Naive thymus-derived CD4-positive, alpha-beta T cell (primary cell): ENCODE results near the gene MAL. TPM values are rescaled to one million over a fixed set of nuclear protein-coding genes. Genes with fewer than 3 reads are reported as not detected.
A peak's percentile ranks its signal among the peaks of the same experiment; 100 is the strongest.

Source experiments
- ATAC-seq: fragments of 150-1000 bp; cut with Tn5 transposase; 2 replicates; pipeline ENCODE4 v1.10.0; 2021; ENCODE audit warnings: mild to moderate bottlenecking, moderate library complexity
- CTCF ChIA-PET: fragments of 350-600 bp; sonication (Branson Sonifier 250); formaldehyde crosslinking; loops from one replicate; lab custom pipeline; 2021; ENCODE audit warnings: antibody characterized with exemption; lab: Charles Lee
- POLR2A ChIA-PET: fragments of 350-600 bp; sonication (Branson Sonifier 250); formaldehyde crosslinking; loops from one replicate; lab custom pipeline; 2021; ENCODE audit warnings: antibody characterized with exemption, inconsistent platforms; lab: Charles Lee
- DNase-seq, 9 donors: peaks; one replicate each; pipeline versions ENCODE4 v3.0.0 to v3.0.0-alpha.2; 2020 to 2022; ENCODE audit warnings: mixed read lengths in 1 of 9
- H3K27ac ChIP-seq: one replicate; pipeline ENCODE4 v1.7.0; 2013; ENCODE audit warnings: mild to moderate bottlenecking, low read depth, low read length, moderate library complexity
- H3K27me3 ChIP-seq, 2 donors: one replicate each; pipeline ENCODE4 v1.7.0; 2013; ENCODE audit warnings: low read length in 2 of 2, mild to moderate bottlenecking in 2 of 2, moderate library complexity in 2 of 2; ENCODE audit not compliant: control insufficient read depth in 2 of 2, insufficient read depth in 2 of 2
- H3K36me3 ChIP-seq, 3 experiments: 1 replicate in 2 of 3; 2 replicates in 1 of 3; pipeline ENCODE4 v1.7.0; 2013; ENCODE audit warnings: low read length in 3 of 3, mild to moderate bottlenecking in 3 of 3, moderate library complexity in 1 of 3; ENCODE audit not compliant: insufficient read depth in 3 of 3, control insufficient read depth in 2 of 3
- H3K4me1 ChIP-seq, 2 donors: one replicate each; pipeline ENCODE4 v1.7.0; 2013; ENCODE audit warnings: low read length in 2 of 2, mild to moderate bottlenecking in 2 of 2, moderate library complexity in 1 of 2; ENCODE audit not compliant: control insufficient read depth in 2 of 2, insufficient read depth in 2 of 2
- H3K4me3 ChIP-seq: 2 replicates; pipeline ENCODE4 v1.7.0; 2013; ENCODE audit warnings: mild to moderate bottlenecking, low read length
- H3K9me3 ChIP-seq, 3 experiments: 1 replicate in 2 of 3; 2 replicates in 1 of 3; pipeline ENCODE4 v1.7.0; 2013; ENCODE audit warnings: low read length in 3 of 3; ENCODE audit not compliant: control insufficient read depth in 2 of 3
- H3K27ac Mint-ChIP-seq, 9 donors: one replicate each; pipeline ENCODE4 v1.8.0; 2020 to 2022; ENCODE audit warnings: mixed read lengths in 9 of 9, mild to moderate bottlenecking in 8 of 9, moderate library complexity in 5 of 9, inconsistent platforms in 2 of 9
- H3K27me3 Mint-ChIP-seq, 5 donors: one replicate each; pipeline ENCODE4 v1.8.0; 2021 to 2022; ENCODE audit warnings: mixed read lengths in 5 of 5, mild to moderate bottlenecking in 1 of 5
- H3K36me3 Mint-ChIP-seq, 5 donors: one replicate each; pipeline ENCODE4 v1.8.0; 2020 to 2022; ENCODE audit warnings: mixed read lengths in 5 of 5, mild to moderate bottlenecking in 3 of 5, inconsistent platforms in 1 of 5
- H3K4me1 Mint-ChIP-seq, 7 donors: one replicate each; pipeline ENCODE4 v1.8.0; 2020 to 2022; ENCODE audit warnings: mixed read lengths in 7 of 7, mild to moderate bottlenecking in 3 of 7, inconsistent platforms in 1 of 7
- H3K4me3 Mint-ChIP-seq, 10 donors: one replicate each; pipeline ENCODE4 v1.8.0; 2020 to 2022; ENCODE audit warnings: mild to moderate bottlenecking in 10 of 10, mixed read lengths in 10 of 10, moderate library complexity in 6 of 10, inconsistent platforms in 2 of 10
- H3K9me3 Mint-ChIP-seq, 11 donors: one replicate each; pipeline ENCODE4 v1.8.0; 2020 to 2022; ENCODE audit warnings: mixed read lengths in 11 of 11, mild to moderate bottlenecking in 4 of 11, inconsistent platforms in 1 of 11, moderate library complexity in 1 of 11
- intact Hi-C, 2 donors: fragments of 100-400 bp; cut with micrococcal nuclease; formaldehyde crosslinking; loops; one replicate each; pipeline ENCODE4 v1.15.1; 2023
- polyA plus RNA-seq, 2 donors: library from polyadenylated mRNA; unstranded; fragments of 300-500 nt; fragmentation: Illumina TruSeq; gene quantifications; one replicate each; pipeline ENCODE4 v1.2.3, GENCODE V29; 2021
- total RNA-seq, 6 experiments: library from RNA in 5 of 6; stranded (reverse) in 5 of 6; gene quantifications; 1 replicate in 5 of 6; 2 replicates in 1 of 6; pipeline ENCODE4 v1.2.3 and lab custom pipeline; 2021 to 2026

The MAL gene
- total and polyA plus RNA-seq, 7 experiments from 2014 or later: 124 to 575 (median 176) TPM

DNA sequence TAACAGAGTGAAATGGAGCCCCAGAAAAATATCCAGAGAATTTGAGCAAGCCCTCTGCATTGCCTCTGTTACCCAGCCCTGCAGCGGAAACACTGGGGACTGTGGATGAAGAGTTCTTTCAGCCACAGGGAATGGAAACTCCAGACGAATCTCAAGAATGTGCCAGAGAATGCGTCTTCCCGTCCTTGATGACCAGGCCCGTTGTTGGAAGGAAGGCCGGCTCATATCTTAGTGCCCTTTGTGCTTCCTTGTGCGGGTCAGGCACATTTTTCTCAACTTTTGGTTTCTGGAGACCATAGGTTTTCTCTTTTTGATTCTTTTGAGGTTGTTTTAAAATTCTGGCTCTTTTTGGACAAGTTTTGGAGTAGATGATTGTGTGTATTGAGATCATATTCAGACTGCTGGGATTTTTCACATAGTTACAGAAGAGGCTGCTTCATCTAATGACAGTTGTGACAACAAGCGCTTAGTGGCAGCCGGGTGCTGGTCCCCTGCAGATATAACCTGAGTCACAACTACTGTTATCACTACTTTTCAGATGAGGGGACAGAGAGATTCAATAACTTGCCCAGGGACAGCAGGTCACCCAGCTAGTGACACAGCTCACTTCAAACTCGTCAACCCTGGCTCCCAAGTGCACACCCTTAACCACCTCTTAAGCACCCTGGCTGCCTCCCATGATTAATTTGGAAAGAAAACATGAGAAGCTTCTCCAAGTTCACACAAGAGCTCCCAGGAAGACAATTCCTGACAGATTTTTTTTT lies 15.7 kb downstream of the MAL start:
- ATAC-seq (no peak), DNase-seq (no peak)
- ChIA-PET CTCF (interaction anchor here (0.7 to 1.4 kb wide), 6 partner anchors 8 to 21 kb away, joined by 3 to 8 read pairs (median 4); no protein-coding TSS in a partner anchor), POLR2A (interaction anchor here (0.8 to 7.0 kb wide), 9 partner anchors 9 to 36 kb away, joined by 3 to 98 read pairs (median 5); partner anchors contain the start of gene MAL)
- Histone ChIP-seq H3K27me3 (no peaks in the 10 kb centered on the region), H3K9me3 (no peaks in the 10 kb centered on the region), H3K4me1 (peaks cover 0 to 56% of the 10 kb centered on the region in 2 donors), H3K27ac (peak overlapping the region; percentile 16), H3K4me3 (no peak overlapping the region), H3K36me3 (peaks cover 0 to 41% (median 0%) of the 10 kb centered on the region in 3 experiments)
- intact Hi-C loops: loop anchor here (2.0 to 5.0 kb wide), 2 partner anchors 14 to 36 kb away; no protein-coding TSS in a partner anchor
- peaks cover 39 to 100% (median 96%) of the 10 kb centered on the region in 7 donors for H3K4me1 Mint-ChIP-seq
- peaks cover 4 to 58% (median 40%) of the 10 kb centered on the region in 5 donors for H3K36me3 Mint-ChIP-seq
- H3K27me3 Mint-ChIP-seq: no peaks in the 10 kb centered on the region
- peak overlapping the region in 2 of 10 donors; percentile 10 to 34 for H3K4me3 Mint-ChIP-seq
- peaks cover 0 to 17% (median 0%) of the 10 kb centered on the region in 11 donors for H3K9me3 Mint-ChIP-seq
- peak overlapping the region; percentile 22 to 98 (median 71) for H3K27ac Mint-ChIP-seq

DNA sequence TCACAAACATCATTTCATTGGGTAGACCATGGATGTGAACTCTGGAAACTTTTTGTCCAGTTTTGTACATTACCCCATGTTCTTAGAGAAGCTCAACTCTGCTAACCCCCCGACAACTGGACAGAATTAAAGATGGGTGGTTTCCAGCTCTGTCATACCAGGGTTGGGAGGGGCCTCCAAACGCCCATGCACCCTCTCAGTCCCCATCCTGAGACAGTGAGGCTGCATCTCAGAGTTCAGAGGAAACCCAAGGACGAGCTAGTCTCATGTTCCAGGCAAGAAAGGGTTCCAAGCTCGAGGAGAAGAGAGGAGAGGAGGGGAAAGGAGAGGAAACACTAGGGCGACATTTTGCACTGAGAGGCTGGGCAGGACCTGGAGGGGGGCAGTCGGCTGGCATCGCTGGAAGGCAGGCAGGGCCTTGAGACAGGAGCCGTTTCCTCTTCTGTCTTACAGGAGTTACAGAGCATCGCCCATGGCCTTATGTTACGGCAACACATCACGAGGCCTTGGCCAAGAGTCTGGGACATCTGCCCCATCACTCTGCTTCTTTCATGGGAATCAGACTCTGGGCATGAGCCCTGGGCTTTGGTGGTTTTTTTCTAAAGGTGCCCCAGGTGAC lies 16.4 kb downstream of the MAL start:
- no peaks in the 10 kb centered on the region for H3K27me3 ChIP-seq
- Mint-ChIP-seq H3K27ac (peak overlapping the region; percentile 15 to 98 (median 56)), H3K4me3 (peak overlapping the region in 4 of 10 donors; percentile 10 to 50 (median 23)), H3K9me3 (peaks cover 0 to 12% (median 0%) of the 10 kb centered on the region in 11 donors), H3K36me3 (peaks cover 4 to 55% (median 34%) of the 10 kb centered on the region in 5 donors), H3K4me1 (peaks cover 39 to 100% (median 96%) of the 10 kb centered on the region in 7 donors), H3K27me3 (no peaks in the 10 kb centered on the region)
- ATAC-seq: no peak
- DNase-seq: no peak
- H3K36me3 ChIP-seq: peaks cover 0 to 41% (median 0%) of the 10 kb centered on the region in 3 experiments
- peak overlapping the region; percentile 49 for H3K27ac ChIP-seq
- intact Hi-C loops: loop anchor here (1.0 to 5.0 kb wide), 4 partner anchors 9 to 35 kb away; no protein-coding TSS in a partner anchor
- no peak overlapping the region for H3K4me3 ChIP-seq
- POLR2A ChIA-PET: interaction anchor here (0.7 to 7.0 kb wide), 8 partner anchors 10 to 35 kb away, joined by 3 to 98 read pairs (median 8); partner anchors contain the start of gene MAL
- peaks cover 0 to 56% of the 10 kb centered on the region in 2 donors for H3K4me1 ChIP-seq
- CTCF ChIA-PET: interaction anchor here (0.7 to 2.5 kb wide), 9 partner anchors 8 to 20 kb away, joined by 3 to 9 read pairs (median 5); no protein-coding TSS in a partner anchor
- H3K9me3 ChIP-seq: no peaks in the 10 kb centered on the region

DNA sequence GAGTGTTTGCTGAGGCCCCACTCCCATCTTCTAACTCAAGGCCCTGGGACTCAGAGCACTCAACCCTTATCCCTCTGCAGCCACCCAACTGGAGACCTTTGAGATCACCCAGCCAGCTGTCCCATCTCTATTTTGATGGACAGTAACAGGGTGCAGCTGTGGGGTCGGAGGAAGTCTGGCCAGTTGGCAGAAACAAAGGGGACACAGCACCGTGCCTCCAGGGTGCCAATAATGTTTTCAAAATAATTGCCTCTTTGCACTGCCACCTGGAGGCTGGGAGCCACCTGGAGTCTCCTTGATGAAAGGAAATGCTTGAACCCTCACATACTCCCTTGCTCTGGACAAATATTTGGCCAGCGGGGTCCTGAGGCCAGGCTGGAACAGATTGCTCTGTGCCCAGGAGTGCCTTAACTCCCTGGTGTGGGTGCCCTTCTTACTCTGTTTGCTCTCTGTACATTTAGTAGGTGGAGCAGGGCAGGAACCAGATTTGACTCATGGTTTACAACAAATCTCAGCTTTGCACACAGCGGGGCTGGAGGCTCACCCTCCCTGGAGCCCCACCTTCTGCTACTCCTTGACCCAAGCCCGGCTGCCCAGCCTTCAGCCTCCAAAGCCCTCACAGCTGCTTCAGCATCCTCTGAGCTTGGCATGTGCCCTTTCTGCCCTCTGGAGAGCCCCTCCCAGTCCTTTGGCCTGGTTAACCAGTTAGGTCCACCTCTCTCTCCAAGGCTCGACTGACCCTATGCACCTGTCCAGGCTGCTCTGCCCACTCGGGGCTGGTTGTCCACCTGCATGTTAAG lies 17.2 kb downstream of the MAL start:
- Histone ChIP-seq H3K9me3 (no peaks in the 10 kb centered on the region), H3K27ac (peak overlapping the region; percentile 49), H3K27me3 (no peaks in the 10 kb centered on the region), H3K4me3 (no peak overlapping the region), H3K4me1 (peaks cover 0 to 56% of the 10 kb centered on the region in 2 donors), H3K36me3 (peaks cover 0 to 41% (median 0%) of the 10 kb centered on the region in 3 experiments)
- ChIA-PET POLR2A (interaction anchor here (0.7 to 7.0 kb wide), 13 partner anchors 9 to 35 kb away, joined by 3 to 98 read pairs (median 9); partner anchors contain the start of gene MAL), CTCF (interaction anchor here (0.7 to 2.5 kb wide), 12 partner anchors 9 to 36 kb away, joined by 3 to 12 read pairs (median 6); partner anchors contain the start of gene MAL)
- H3K27me3 Mint-ChIP-seq: no peaks in the 10 kb centered on the region
- peaks cover 0 to 5% (median 0%) of the 10 kb centered on the region in 11 donors for H3K9me3 Mint-ChIP-seq
- ATAC-seq: no peak
- no peak for DNase-seq
- intact Hi-C loops: loop anchor here in 1 of 2 donors (1.0 to 5.0 kb wide), 3 partner anchors 9 to 35 kb away; no protein-coding TSS in a partner anchor
- H3K27ac Mint-ChIP-seq: peak overlapping the region in 8 of 9 donors; percentile 49 to 98 (median 76)
- peaks cover 4 to 50% (median 27%) of the 10 kb centered on the region in 5 donors for H3K36me3 Mint-ChIP-seq
- peak overlapping the region in 8 of 10 donors; percentile 6 to 68 (median 40) for H3K4me3 Mint-ChIP-seq
- peaks cover 33 to 100% (median 93%) of the 10 kb centered on the region in 7 donors for H3K4me1 Mint-ChIP-seq

DNA sequence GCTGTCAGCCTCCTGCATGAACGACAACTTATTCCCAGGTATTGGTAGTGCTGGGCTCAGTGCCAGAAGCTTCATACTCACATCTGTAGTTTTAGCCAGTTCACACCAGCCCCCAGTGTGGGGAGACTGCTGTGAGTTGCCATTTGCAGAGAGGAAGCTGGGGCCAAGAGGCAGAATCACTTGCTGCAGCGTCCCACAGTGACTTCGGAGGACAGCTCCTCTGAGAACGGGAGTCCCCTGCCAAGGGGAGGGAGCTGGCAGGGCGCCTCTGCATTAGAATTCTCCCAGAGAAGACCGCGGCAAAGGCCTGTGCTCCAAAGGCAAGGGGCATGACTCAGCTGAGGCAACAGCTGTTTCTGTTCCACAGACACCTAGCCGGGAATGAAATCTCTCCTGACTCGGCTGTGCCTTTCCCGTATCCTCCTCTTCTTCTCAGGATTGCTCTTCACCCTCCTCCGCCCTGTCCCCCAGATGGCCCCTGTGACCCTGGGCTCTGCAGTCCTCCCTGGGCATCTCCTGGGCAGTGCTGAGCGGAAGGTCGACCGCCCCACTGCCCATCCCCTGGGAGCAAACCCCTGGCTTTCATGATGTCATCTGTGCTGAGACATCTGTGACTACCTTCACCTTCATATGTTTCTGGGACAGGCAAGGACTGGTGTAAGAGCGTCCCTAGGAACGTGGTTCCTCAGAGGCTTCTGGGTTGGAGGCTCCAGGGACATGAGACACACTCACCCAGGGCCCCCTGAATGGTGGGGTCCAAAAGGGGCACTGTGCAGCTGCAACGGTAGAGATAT lies 18.0 kb downstream of the MAL start:
- H3K4me1 Mint-ChIP-seq: peaks cover 26 to 99% (median 86%) of the 10 kb centered on the region in 7 donors
- H3K4me3 ChIP-seq: no peak overlapping the region
- peak; percentile 37 for ATAC-seq
- peaks cover 0 to 62% of the 10 kb centered on the region in 2 donors for H3K4me1 ChIP-seq
- intact Hi-C loops: loop anchor here in 1 of 2 donors (5.0 kb wide), 1 partner anchor 34 kb away; no protein-coding TSS in a partner anchor
- DNase-seq: peak in 3 of 9 donors; percentile 35 to 45 (median 39)
- CTCF ChIA-PET: interaction anchor here (1.0 to 2.5 kb wide), 9 partner anchors 9 to 36 kb away, joined by 4 to 12 read pairs (median 6); partner anchors contain the start of gene MAL
- H3K27ac Mint-ChIP-seq: peak overlapping the region; percentile 49 to 98 (median 67)
- H3K9me3 Mint-ChIP-seq: peaks cover 0 to 2% (median 0%) of the 10 kb centered on the region in 11 donors
- POLR2A ChIA-PET: interaction anchor here (0.7 to 7.0 kb wide), 10 partner anchors 9 to 34 kb away, joined by 3 to 98 read pairs (median 10); partner anchors contain the start of gene MAL
- H3K27me3 Mint-ChIP-seq: no peaks in the 10 kb centered on the region
- H3K4me3 Mint-ChIP-seq: peak overlapping the region in 7 of 10 donors; percentile 9 to 68 (median 41)
- no peaks in the 10 kb centered on the region for H3K27me3 ChIP-seq
- H3K36me3 Mint-ChIP-seq: peaks cover 4 to 43% (median 19%) of the 10 kb centered on the region in 5 donors
- peaks cover 0 to 49% (median 0%) of the 10 kb centered on the region in 3 experiments for H3K36me3 ChIP-seq
- no peaks in the 10 kb centered on the region for H3K9me3 ChIP-seq
- peak overlapping the region; percentile 49 for H3K27ac ChIP-seq

DNA sequence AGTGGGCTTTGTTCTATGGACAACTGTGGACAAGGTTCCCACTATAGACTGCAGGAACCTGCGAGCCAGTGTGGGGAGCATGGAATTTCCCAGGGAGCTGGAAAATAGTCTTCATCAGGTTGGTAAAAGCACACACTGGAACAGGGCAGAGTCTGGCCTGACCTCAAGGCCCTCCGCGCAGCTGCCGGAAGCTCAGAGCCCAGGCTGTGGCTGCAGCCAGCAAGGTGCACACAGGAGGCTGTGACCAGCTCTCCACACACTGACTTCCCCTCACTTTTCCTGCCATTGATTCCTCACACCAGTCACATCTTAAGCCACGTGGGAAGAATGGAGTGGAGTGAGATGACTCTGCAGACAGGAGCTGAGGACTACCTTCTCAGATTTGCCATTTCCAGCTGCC lies 19.1 kb downstream of the MAL start:
- ATAC-seq (no peak), DNase-seq (no peak)
- Histone ChIP-seq H3K36me3 (peaks cover 0 to 60% (median 4%) of the 10 kb centered on the region in 3 experiments), H3K9me3 (no peaks in the 10 kb centered on the region), H3K4me3 (no peak overlapping the region), H3K27me3 (no peaks in the 10 kb centered on the region), H3K27ac (no peak overlapping the region), H3K4me1 (peaks cover 0 to 58% of the 10 kb centered on the region in 2 donors)
- intact Hi-C loops: loop anchor here in 1 of 2 donors (5.0 kb wide), 1 partner anchor 33 kb away; no protein-coding TSS in a partner anchor
- Mint-ChIP-seq H3K4me1 (peaks cover 22 to 93% (median 81%) of the 10 kb centered on the region in 7 donors), H3K27me3 (no peaks in the 10 kb centered on the region), H3K4me3 (peak overlapping the region in 1 of 10 donors; percentile 25), H3K9me3 (no peaks in the 10 kb centered on the region), H3K36me3 (peaks cover 7 to 40% (median 11%) of the 10 kb centered on the region in 5 donors), H3K27ac (peak overlapping the region in 8 of 9 donors; percentile 49 to 98 (median 76))
- ChIA-PET POLR2A (interaction anchor here (1.0 to 7.0 kb wide), 8 partner anchors 8 to 33 kb away, joined by 3 to 98 read pairs (median 13); partner anchors contain the start of gene MAL), CTCF (interaction anchor here (1.3 to 2.0 kb wide), 4 partner anchors 17 to 35 kb away, joined by 4 to 9 read pairs (median 6); no protein-coding TSS in a partner anchor)
